GM10266 (cell line): ENCODE measurements around the gene PLPPR1.

Experiments used
- DNase-seq: peaks from one replicate; pipeline ENCODE4 v3.0.0; 2012; ENCODE audit errors: extremely low spot score
- CTCF ChIP-seq: IDR thresholded peaks from 2 replicates; pipeline ENCODE4 v1.5.1; 2012; ENCODE audit warnings: mild to moderate bottlenecking, low read depth; ENCODE audit not compliant: control insufficient read depth, insufficient read depth; ENCODE audit errors: missing control alignments

PLPPR1 gene

DNA sequence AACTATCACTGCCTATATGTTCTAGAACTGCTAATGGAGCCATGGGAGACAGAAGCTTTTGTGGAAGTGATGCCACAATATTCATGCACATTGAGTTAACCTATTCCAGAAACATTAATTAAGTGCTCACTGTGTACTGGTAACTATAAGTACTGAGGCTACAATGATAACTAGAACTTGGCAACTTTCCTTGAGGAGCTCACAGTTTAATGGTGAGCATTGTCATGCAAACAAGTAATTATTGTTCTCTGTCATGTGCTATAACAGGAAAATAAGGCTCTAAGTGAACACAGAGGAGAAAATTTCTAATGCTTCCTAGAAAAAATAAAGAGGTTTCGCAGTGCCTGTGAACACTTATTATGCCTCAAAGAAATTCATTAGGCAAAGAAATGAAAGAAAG, 214.1 kb downstream of the PLPPR1 start:
- DNase-seq: no peak
- no peak for TF ChIP-seq CTCF

DNA sequence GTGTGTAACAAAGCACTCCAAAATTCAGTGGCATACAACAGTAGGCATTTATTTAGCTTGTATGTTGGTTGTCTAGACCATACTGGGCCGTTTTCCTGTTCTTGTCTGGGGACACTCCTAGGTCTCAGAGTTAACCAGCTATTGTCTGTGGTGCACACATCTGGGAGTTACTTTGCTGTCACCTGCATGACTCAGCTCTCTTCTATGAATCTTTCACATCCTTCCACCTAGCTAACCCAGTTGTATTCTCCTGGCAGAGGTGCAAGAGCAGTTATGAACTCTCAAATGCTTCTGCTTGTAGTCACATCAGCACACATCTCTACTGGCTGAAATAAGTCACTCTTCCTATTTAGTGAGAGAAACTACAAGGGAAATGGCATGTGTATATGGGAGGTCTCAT, 218.2 kb downstream of the PLPPR1 start:
- no peak for TF ChIP-seq CTCF
- no peak for DNase-seq

DNA sequence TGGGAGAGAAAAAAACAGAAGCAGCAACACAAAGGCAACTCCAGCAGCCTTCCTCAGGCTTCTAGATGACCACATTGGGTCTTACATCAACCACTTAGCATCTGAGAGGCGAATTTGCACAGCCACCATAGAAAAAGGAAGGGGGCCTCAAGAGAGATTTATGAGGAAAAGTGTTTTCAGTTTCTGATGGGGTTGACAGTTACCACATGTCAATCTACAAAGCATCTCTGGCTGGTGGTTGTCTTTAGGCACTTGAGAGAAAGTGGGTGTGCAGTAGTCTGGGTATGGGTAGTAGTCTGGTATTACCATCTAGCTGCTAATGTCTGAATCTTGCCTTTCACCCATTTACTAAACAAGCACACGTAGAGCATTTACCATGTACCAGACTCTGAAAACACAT, 218.8 kb downstream of the PLPPR1 start:
- no peak for DNase-seq
- no peak for TF ChIP-seq CTCF

DNA sequence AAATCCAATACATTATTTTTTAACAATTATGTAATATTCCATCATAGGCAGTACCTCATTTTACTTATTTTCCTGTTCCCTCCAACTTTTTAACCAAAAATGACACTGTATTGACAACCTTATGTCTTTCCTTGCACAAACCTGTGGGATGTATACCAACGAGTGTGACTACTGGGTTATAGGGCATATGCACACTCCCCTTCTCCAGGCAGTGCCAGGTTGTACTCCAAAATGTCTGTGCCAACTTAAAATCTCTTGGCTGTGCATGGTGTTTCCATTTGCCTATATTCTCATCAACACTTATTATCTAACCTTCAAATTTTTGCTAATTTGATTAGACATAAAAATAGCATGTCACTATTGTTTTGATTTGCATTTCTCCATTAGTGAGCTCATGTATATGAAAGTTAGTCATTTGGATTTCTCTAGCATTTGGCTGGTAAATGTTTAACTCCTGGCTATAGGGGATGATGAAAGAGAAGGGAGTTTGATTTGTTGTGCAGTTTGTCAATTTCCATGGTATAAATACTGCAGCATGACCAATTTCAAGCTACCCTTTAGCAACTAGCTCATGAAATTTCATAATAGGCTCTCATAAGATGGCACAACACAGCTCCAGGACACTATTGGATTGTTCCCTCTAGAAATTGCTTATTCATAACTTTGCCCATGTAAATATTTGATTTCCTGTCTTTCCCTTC, 226.4 kb downstream of the PLPPR1 start:
- no peak for TF ChIP-seq CTCF
- no peak for DNase-seq

DNA sequence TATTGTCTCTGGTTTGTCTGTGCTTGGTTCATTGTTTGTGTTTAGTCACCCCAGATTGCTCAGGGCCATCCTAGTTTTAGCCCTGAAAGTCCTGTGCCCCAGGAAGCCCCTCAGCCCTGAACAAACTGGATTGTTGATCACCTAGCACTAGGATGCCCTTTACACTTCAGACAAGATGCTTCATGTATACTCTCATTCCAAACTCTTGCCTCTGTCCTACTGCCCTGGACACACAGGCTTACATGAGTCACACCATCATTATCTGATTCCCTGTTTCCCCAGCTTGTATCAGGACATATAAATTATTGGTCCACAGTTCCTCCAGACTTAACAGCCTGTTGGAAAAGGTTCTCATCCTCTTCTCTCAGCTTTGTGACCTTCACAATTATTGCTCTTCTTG, 236.2 kb downstream of the PLPPR1 start:
- no peak for DNase-seq
- TF ChIP-seq CTCF: no peak

DNA sequence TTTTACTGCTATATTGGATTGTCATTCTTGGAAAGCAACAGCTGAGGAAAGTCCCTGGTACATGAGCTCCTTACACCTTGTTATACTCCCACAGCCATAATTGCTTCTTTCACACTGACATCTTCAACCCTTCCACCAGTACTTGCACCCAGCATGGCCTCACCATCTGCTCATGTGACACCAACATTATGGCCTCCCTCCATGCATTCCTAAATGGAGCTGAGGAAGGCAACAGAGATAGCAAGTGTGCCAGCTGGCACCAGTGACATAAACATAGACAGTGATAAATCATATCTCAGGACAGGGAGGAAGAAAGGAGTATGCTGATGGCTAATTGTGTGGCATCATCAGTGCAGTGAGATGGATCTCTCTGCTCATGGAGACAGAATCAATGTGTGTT, 236.7 kb downstream of the PLPPR1 start:
- TF ChIP-seq CTCF: no peak
- DNase-seq: no peak

GRCh38 chr9:101268426-101268825, 239.9 kb downstream of the PLPPR1 start:
- no peak for DNase-seq
- no peak for TF ChIP-seq CTCF
